SK-N-SH (cell line): Measurements from ENCODE around the gene SPRED2. TPM values are rescaled to one million over a fixed set of nuclear protein-coding genes. Genes with fewer than 3 reads are reported as not detected.
A peak's percentile ranks its signal among the peaks of the same experiment; 100 is the strongest.

Experiments
- CTCF ChIA-PET: fragments of 300-600, 350-600 bp; formaldehyde crosslinking; extraction: SDS; loops from one replicate; lab custom pipeline; 2021; lab: Yijun Ruan, JAX
- POLR2A ChIA-PET: fragments of 350-600 bp; sonication (Branson Sonifier 250); formaldehyde crosslinking; extraction: SDS; loops from one replicate; lab custom pipeline; 2020; ENCODE audit warnings: antibody characterized with exemption, inconsistent platforms; lab: Yijun Ruan, JAX
- DNase-seq: peaks from one replicate; pipeline ENCODE4 v3.0.0; 2012
- H2AFZ ChIP-seq: fragments of 200-600 bp; sonication (generic); 2 replicates; pipeline ENCODE4 v1.8.1; 2016; ENCODE audit warnings: antibody characterized with exemption, mild to moderate bottlenecking, low read depth
- H3F3A ChIP-seq: fragments of 200-600 bp; sonication (generic); replicated peaks from 2 replicates; pipeline ENCODE3; 2016; ENCODE audit warnings: antibody characterized with exemption, mild to moderate bottlenecking; ENCODE audit not compliant: insufficient read depth
- H3K27ac ChIP-seq, 2 experiments: fragments of 200-500 bp in 1 of 2; fragments of 200-600 bp in 1 of 2; sonication (Bioruptor generic) in 1 of 2; sonication (generic), shearing (Covaris generic) in 1 of 2; 2 replicates each; pipeline versions ENCODE4 v1.5.1 to v1.6.1; 2014 to 2016; ENCODE audit warnings: low read depth in 2 of 2, inconsistent platforms in 1 of 2, low read length in 1 of 2, mild to moderate bottlenecking in 1 of 2, mixed read lengths in 1 of 2
- H3K27me3 ChIP-seq: fragments of 200-600 bp; sonication (generic), shearing (Covaris generic); 2 replicates; pipeline ENCODE4 v1.6.1; 2016; ENCODE audit warnings: mixed run types; ENCODE audit not compliant: insufficient read depth
- H3K36me3 ChIP-seq, 2 experiments: fragments of 200-500 bp in 1 of 2; fragments of 200-600 bp in 1 of 2; sonication (Bioruptor generic) in 1 of 2; sonication (generic) in 1 of 2; replicated peaks in 1 of 2; 2 replicates each; pipeline versions ENCODE3 to v1.5.1; 2014 to 2016; ENCODE audit warnings: low read length in 1 of 2, mild to moderate bottlenecking in 1 of 2; ENCODE audit not compliant: insufficient read depth in 2 of 2, control insufficient read depth in 1 of 2
- H3K4me1 ChIP-seq, 2 experiments: fragments of 200-500 bp in 1 of 2; fragments of 200-600 bp in 1 of 2; sonication (Bioruptor generic) in 1 of 2; sonication (generic), shearing (Covaris generic) in 1 of 2; 2 replicates each; pipeline versions ENCODE4 v1.5.1 to v1.6.1; 2014 to 2016; ENCODE audit warnings: low read depth in 1 of 2, low read length in 1 of 2, mixed run types in 1 of 2; ENCODE audit not compliant: insufficient read depth in 2 of 2, control insufficient read depth in 1 of 2
- H3K4me2 ChIP-seq: fragments of 200-600 bp; sonication (generic), shearing (Covaris generic); 2 replicates; pipeline ENCODE4 v1.6.1; 2017; ENCODE audit warnings: mixed run types
- H3K4me3 ChIP-seq, 2 experiments: fragments of 200-500 bp in 1 of 2; fragments of 200-600 bp in 1 of 2; sonication (Bioruptor generic) in 1 of 2; sonication (generic), shearing (Covaris generic) in 1 of 2; 2 replicates each; pipeline versions ENCODE4 v1.5.1 to v1.8.1; 2014 to 2016; ENCODE audit warnings: low read depth in 2 of 2, inconsistent platforms in 1 of 2, low read length in 1 of 2, mild to moderate bottlenecking in 1 of 2, mixed read lengths in 1 of 2, moderate library complexity in 1 of 2
- H3K79me2 ChIP-seq: fragments of 200-600 bp; sonication (generic); 2 replicates; pipeline ENCODE4 v1.8.1; 2017; ENCODE audit warnings: mild to moderate bottlenecking; ENCODE audit not compliant: insufficient read depth
- H3K9ac ChIP-seq: fragments of 200-600 bp; sonication (generic); 2 replicates; pipeline ENCODE4 v1.6.1; 2017; ENCODE audit warnings: mixed run types
- H3K9me2 ChIP-seq: fragments of 200-600 bp; sonication (generic); 2 replicates; pipeline ENCODE4 v1.6.1; 2017; ENCODE audit warnings: mixed run types
- H3K9me3 ChIP-seq: fragments of 200-600 bp; sonication (generic); 2 replicates; pipeline ENCODE4 v1.6.1; 2017; ENCODE audit warnings: mixed run types, mild to moderate bottlenecking, moderate library complexity
- H4K20me1 ChIP-seq: fragments of 200-600 bp; sonication (generic); 2 replicates; pipeline ENCODE4 v1.6.1; 2017; ENCODE audit warnings: mild to moderate bottlenecking, mixed run types; ENCODE audit not compliant: insufficient read depth
- CHD2 ChIP-seq: fragments of 150-350 bp; IDR thresholded peaks from 2 replicates; pipeline ENCODE4 v1.6.1; 2018; ENCODE audit warnings: low read length; ENCODE audit not compliant: partially characterized antibody
- CTCF ChIP-seq: fragments of 200-600 bp; sonication (generic); IDR thresholded peaks from 2 replicates; pipeline ENCODE4 v1.6.1; 2017; ENCODE audit warnings: antibody characterized with exemption, mild to moderate bottlenecking, moderate library complexity
- ELF1 ChIP-seq: IDR thresholded peaks from 2 replicates; pipeline ENCODE4 v1.4.0; 2012
- EP300 ChIP-seq, 2 experiments: IDR thresholded peaks; 2 replicates each; pipeline versions ENCODE4 v1.4.0 to v1.6.1; 2012; ENCODE audit warnings: borderline replicate concordance in 1 of 2, low read depth in 1 of 2, low read length in 1 of 2
- EZH2phosphoT487 ChIP-seq: fragments of 200-600 bp; sonication (generic); IDR thresholded peaks from 2 replicates; pipeline ENCODE4 v1.6.1; 2017; ENCODE audit warnings: low read depth, mixed run types, mild to moderate bottlenecking, antibody characterized with exemption, moderate library complexity, borderline replicate concordance
- FOSL2 ChIP-seq: IDR thresholded peaks from 2 replicates; pipeline ENCODE4 v1.4.0; 2012; ENCODE audit warnings: low read depth, mild to moderate bottlenecking, moderate library complexity, borderline replicate concordance
- FOXJ3 ChIP-seq: sonication (generic); formaldehyde crosslinking; IDR thresholded peaks from 2 replicates; pipeline ENCODE4 v1.5.1; 2020; ENCODE audit warnings: mild to moderate bottlenecking, missing genetic modification reagents
- FOXM1 ChIP-seq: IDR thresholded peaks from 2 replicates; pipeline ENCODE4 v1.4.0; 2012; ENCODE audit warnings: low read depth, mild to moderate bottlenecking
- GATA2 ChIP-seq: sonication (generic); formaldehyde crosslinking; IDR thresholded peaks from 2 replicates; pipeline ENCODE4 v1.5.0; 2020; ENCODE audit warnings: mild to moderate bottlenecking, missing genetic modification reagents
- IRF3 ChIP-seq: fragments of 150-350 bp; IDR thresholded peaks from 2 replicates; pipeline ENCODE4 v1.6.1; 2016; ENCODE audit warnings: mild to moderate bottlenecking, low read depth, low read length
- JUND ChIP-seq: IDR thresholded peaks from 2 replicates; pipeline ENCODE4 v1.4.0; 2012
- MEF2A ChIP-seq: IDR thresholded peaks from 2 replicates; pipeline ENCODE4 v1.4.0; 2012; ENCODE audit warnings: low read depth, borderline replicate concordance
- MXI1 ChIP-seq: IDR thresholded peaks from 2 replicates; pipeline ENCODE4 v1.6.1; 2012; ENCODE audit warnings: mild to moderate bottlenecking, low read depth, low read length, improper control_type of control experiment
- NFIC ChIP-seq: IDR thresholded peaks from 2 replicates; pipeline ENCODE4 v1.4.0; 2012; ENCODE audit warnings: borderline replicate concordance
- POLR2AphosphoS5 ChIP-seq: IDR thresholded peaks from 2 replicates; pipeline ENCODE4 v1.6.1; 2012; ENCODE audit warnings: low read depth, low read length
- RAD21 ChIP-seq: IDR thresholded peaks from 2 replicates; pipeline ENCODE4 v1.6.1; 2012; ENCODE audit warnings: mild to moderate bottlenecking, low read length
- RCOR1 ChIP-seq: fragments of 150-350 bp; IDR thresholded peaks from 2 replicates; pipeline ENCODE4 v1.6.1; 2017; ENCODE audit warnings: antibody characterized with exemption, low read length
- SIN3A ChIP-seq: IDR thresholded peaks from 2 replicates; pipeline ENCODE4 v1.6.1; 2012; ENCODE audit warnings: low read depth, mild to moderate bottlenecking, low read length, moderate library complexity, borderline replicate concordance
- SMC3 ChIP-seq: IDR thresholded peaks from 2 replicates; pipeline ENCODE4 v1.6.1; 2012; ENCODE audit warnings: low read depth, low read length, improper control_type of control experiment
- TCF12 ChIP-seq: IDR thresholded peaks from 2 replicates; pipeline ENCODE4 v1.4.0; 2012
- WGBS: methylation state at CpG from one replicate; pipeline ENCODE4 v1.1.6; 2017; ENCODE audit warnings: low lambda C conversion rate; 5-methylcytosine and 5-hydroxymethylcytosine counted together
- polyA plus RNA-seq, 3 experiments: library from polyadenylated mRNA; depleted of rRNA; stranded (reverse); fragments of >200 nt; gene quantifications; 2 replicates each; pipeline ENCODE4 v1.2.3, GENCODE V29; 2012
- TF ChIP-seq, protein P1 (sequence below): fragments of 150-350 bp; IDR thresholded peaks from 2 replicates; pipeline ENCODE4 v1.6.1; 2017; ENCODE audit warnings: antibody characterized with exemption, low read length, low read depth, borderline replicate concordance
- TF ChIP-seq, protein P2 (sequence below): IDR thresholded peaks from 2 replicates; pipeline ENCODE4 v1.4.0; 2012; ENCODE audit warnings: low read depth
- TF ChIP-seq, protein P3 (sequence below): IDR thresholded peaks from 2 replicates; pipeline ENCODE4; 2012

SPRED2 gene
- polyA plus RNA-seq, 1 of the 3 experiments (the other 2 are of a cell fraction) = 21.9 TPM

DNA sequence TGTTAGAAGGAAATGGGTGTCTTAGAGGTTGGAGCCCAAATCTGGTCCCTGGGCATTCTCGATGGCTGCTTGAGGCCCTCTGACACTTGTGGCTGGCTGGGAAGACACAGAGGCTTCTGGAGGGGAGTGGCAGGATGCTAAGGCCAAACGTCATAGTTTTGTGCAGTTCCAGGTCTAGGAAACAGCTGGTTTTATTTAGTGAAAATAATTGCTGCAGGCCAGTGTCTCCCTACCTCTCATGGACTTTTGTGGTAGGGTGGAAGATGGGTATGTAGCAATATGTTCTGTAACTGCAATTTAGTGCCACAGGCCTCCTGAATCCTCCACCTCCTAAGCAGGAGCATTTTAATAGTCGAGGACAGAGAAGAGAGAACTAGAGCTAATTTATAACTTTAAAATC, 32.2 kb upstream of the SPRED2 start:
- H3K9me2 ChIP-seq = no peaks in the 10 kb centered on the region
- H2AFZ ChIP-seq = no peak overlapping the region
- no peak overlapping the region for H3K9ac ChIP-seq
- peaks cover 3% of the 10 kb centered on the region for H3F3A ChIP-seq
- H3K79me2 ChIP-seq = no peaks in the 10 kb centered on the region
- no peak overlapping the region for H3K4me3 ChIP-seq
- WGBS = 17% methylated on average over 3 of the region's 3 CpGs
- peak overlapping the region; percentile 19 to 57; a peak in 3 of 4 replicates for H3K27ac ChIP-seq
- no peaks in the 10 kb centered on the region for H3K36me3 ChIP-seq
- H3K4me2 ChIP-seq = no peak overlapping the region
- peak; percentile 65 for DNase-seq
- POLR2A ChIA-PET = interaction anchor here (1.5 to 2.1 kb wide), 2 partner anchors 28 to 32 kb away, joined by 4 to 5 read pairs; partner anchors contain the start of gene SPRED2
- no peaks in the 10 kb centered on the region for H4K20me1 ChIP-seq
- CTCF ChIA-PET = interaction anchor here (1.4 kb wide), 1 partner anchor 200 kb away, joined by 5 read pairs; no protein-coding TSS in a partner anchor
- no peaks in the 10 kb centered on the region for H3K9me3 ChIP-seq
- H3K27me3 ChIP-seq = no peaks in the 10 kb centered on the region
- TF ChIP-seq MXI1 (no peak), POLR2AphosphoS5 (no peak), EZH2phosphoT487 (no peak), RAD21 (0 out of 2 replicates have a peak, but pooled peaks have one; percentile 11), GATA2 (CRISPR knock-in tag) (no peak), TCF12 (peak; percentile 76), NFIC (no peak), CHD2 (no peak), RCOR1 (peak; percentile 47; the same call in 1 of the 2 replicates), IRF3 (no peak), MEF2A (no peak), FOSL2 (no peak), EP300 (IDR thresholded peaks at IDR 0.05; ENCODE audit: borderline replicate concordance in 1 of 2, low read depth in 1 of 2, low read length in 1 of 2) (peak in 1 of 2 experiments; percentile 59; a peak in 1 of 4 replicates), ELF1 (no peak), CTCF (no peak), FOXJ3 (CRISPR knock-in tag) (no peak), JUND (no peak), SIN3A (no peak), SMC3 (no peak), FOXM1 (no peak)
- TF ChIP-seq, protein P1, sequence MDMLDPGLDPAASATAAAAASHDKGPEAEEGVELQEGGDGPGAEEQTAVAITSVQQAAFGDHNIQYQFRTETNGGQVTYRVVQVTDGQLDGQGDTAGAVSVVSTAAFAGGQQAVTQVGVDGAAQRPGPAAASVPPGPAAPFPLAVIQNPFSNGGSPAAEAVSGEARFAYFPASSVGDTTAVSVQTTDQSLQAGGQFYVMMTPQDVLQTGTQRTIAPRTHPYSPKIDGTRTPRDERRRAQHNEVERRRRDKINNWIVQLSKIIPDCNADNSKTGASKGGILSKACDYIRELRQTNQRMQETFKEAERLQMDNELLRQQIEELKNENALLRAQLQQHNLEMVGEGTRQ = no peak
- TF ChIP-seq, protein P2, sequence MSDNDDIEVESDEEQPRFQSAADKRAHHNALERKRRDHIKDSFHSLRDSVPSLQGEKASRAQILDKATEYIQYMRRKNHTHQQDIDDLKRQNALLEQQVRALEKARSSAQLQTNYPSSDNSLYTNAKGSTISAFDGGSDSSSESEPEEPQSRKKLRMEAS = no peak
- TF ChIP-seq, protein P3, sequence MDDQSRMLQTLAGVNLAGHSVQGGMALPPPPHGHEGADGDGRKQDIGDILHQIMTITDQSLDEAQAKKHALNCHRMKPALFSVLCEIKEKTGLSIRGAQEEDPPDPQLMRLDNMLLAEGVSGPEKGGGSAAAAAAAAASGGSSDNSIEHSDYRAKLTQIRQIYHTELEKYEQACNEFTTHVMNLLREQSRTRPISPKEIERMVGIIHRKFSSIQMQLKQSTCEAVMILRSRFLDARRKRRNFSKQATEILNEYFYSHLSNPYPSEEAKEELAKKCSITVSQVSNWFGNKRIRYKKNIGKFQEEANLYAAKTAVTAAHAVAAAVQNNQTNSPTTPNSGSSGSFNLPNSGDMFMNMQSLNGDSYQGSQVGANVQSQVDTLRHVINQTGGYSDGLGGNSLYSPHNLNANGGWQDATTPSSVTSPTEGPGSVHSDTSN = no peak
- H3K4me1 ChIP-seq = peaks cover 12 to 21% of the 10 kb centered on the region in 2 experiments
